RWPE2 (cell line): ENCODE measurements around the gene USP5.

Experiments
- ATAC-seq: fragments of 200-7000 bp; cut with Tn5 transposase; 3 replicates; pipeline ENCODE4 v1.9.1; 2021; ENCODE audit warnings: low read depth
- DNase-seq: peaks from one replicate; pipeline ENCODE4 v3.0.0-alpha.2; 2020; ENCODE audit warnings: low spot score
- H3K27ac ChIP-seq: fragments of 450-650 bp; 2 replicates; pipeline ENCODE4 v1.5.1; 2017; ENCODE audit warnings: mild to moderate bottlenecking; ENCODE audit not compliant: poor library complexity, severe bottlenecking
- H3K27me3 ChIP-seq: fragments of 250-450 bp; sonication (Bioruptor Pico); 2 replicates; pipeline ENCODE4 v1.5.1; 2021; ENCODE audit warnings: mild to moderate bottlenecking, moderate library complexity; ENCODE audit not compliant: insufficient read depth, poor library complexity, severe bottlenecking
- H3K36me3 ChIP-seq: fragments of 250-450 bp; sonication (Bioruptor Pico); 2 replicates; pipeline ENCODE4 v1.5.1; 2020; ENCODE audit warnings: low read depth, mild to moderate bottlenecking, moderate library complexity
- H3K4me1 ChIP-seq: fragments of 250-450 bp; sonication (Bioruptor Pico); 2 replicates; pipeline ENCODE4 v1.5.1; 2021; ENCODE audit warnings: mild to moderate bottlenecking, moderate library complexity; ENCODE audit not compliant: insufficient read depth, poor library complexity, severe bottlenecking
- H3K4me3 ChIP-seq: fragments of 250-450 bp; sonication (Bioruptor Pico); 2 replicates; pipeline ENCODE4 v1.5.1; 2021; ENCODE audit warnings: mild to moderate bottlenecking, moderate library complexity; ENCODE audit not compliant: severe bottlenecking
- H3K9me3 ChIP-seq: fragments of 250-450 bp; sonication (Bioruptor Pico); 2 replicates; pipeline ENCODE4 v1.5.1; 2021; ENCODE audit warnings: mild to moderate bottlenecking, moderate library complexity; ENCODE audit not compliant: severe bottlenecking
- CTCF ChIP-seq: fragments of 450-650 bp; IDR thresholded peaks from one replicate; pipeline ENCODE4 v1.5.1; 2017; ENCODE audit warnings: mild to moderate bottlenecking, moderate library complexity; ENCODE audit not compliant: poor library complexity, severe bottlenecking

The USP5 gene

GRCh38 chr12:6827982-6828780 is 23.8 kb upstream of the USP5 start, which contains the start of gene P3H3:
Gene P3H3, plus strand, starts transcription at chr12:6828407. Its CDS starts 34 bp downstream, at chr12:6828441.
- H3K4me1 ChIP-seq: peaks cover 3% of the 10 kb centered on the region
- peaks cover 26% of the 10 kb centered on the region for H3K36me3 ChIP-seq
- peak within 1 kb of the TSS; percentile 89 for H3K4me3 ChIP-seq
- H3K27me3 ChIP-seq: peaks cover 4% of the 10 kb centered on the region
- H3K9me3 ChIP-seq: no peaks in the 10 kb centered on the region
- DNase-seq (peak; percentile 37), ATAC-seq (peak; percentile 20; the same call in 2 of the 3 replicates)
- peak; percentile 30 for TF ChIP-seq CTCF
- H3K27ac ChIP-seq: peak within 1 kb of the TSS; percentile 73

GRCh38 chr12:6828781-6829535 is 23.0 kb upstream of the USP5 start:
- H3K4me3 ChIP-seq: peak overlapping the region; percentile 89
- H3K9me3 ChIP-seq: no peaks in the 10 kb centered on the region
- peak; percentile 74 for DNase-seq
- ATAC-seq: peak; percentile 46
- peak; percentile 17 for TF ChIP-seq CTCF
- H3K36me3 ChIP-seq: peaks cover 33% of the 10 kb centered on the region
- H3K4me1 ChIP-seq: peaks cover 3% of the 10 kb centered on the region
- H3K27me3 ChIP-seq: no peaks in the 10 kb centered on the region
- peak overlapping the region; percentile 73 for H3K27ac ChIP-seq

- peak; percentile 63 for DNase-seq
- H3K9me3 ChIP-seq: no peaks in the 10 kb centered on the region
- peak overlapping the region; percentile 73 for H3K27ac ChIP-seq
- H3K4me3 ChIP-seq: peak overlapping the region; percentile 89
- ATAC-seq: peak; percentile 7; the same call in 1 of the 3 replicates
- H3K27me3 ChIP-seq: no peaks in the 10 kb centered on the region
- peaks cover 3% of the 10 kb centered on the region for H3K4me1 ChIP-seq
- peaks cover 41% of the 10 kb centered on the region for H3K36me3 ChIP-seq
- no peak for TF ChIP-seq CTCF
These were observed 22.3 kb upstream of the USP5 start for GRCh38 chr12:6829536-6830220.

GRCh38 chr12:6830286-6830890 is 21.6 kb upstream of the USP5 start:
- no peak for ATAC-seq
- H3K4me3 ChIP-seq: no peak overlapping the region

More at GRCh38 chr12:6830286-6830890, 21.6 kb upstream of the USP5 start:
- H3K4me1 ChIP-seq: peaks cover 3% of the 10 kb centered on the region
- H3K27ac ChIP-seq: no peak overlapping the region
- TF ChIP-seq CTCF: no peak
- no peaks in the 10 kb centered on the region for H3K9me3 ChIP-seq
- DNase-seq: no peak
- H3K27me3 ChIP-seq: no peaks in the 10 kb centered on the region
- peaks cover 46% of the 10 kb centered on the region for H3K36me3 ChIP-seq
